ENCODE measurements around the gene GIPR. TPM values are rescaled to one million over a fixed set of nuclear protein-coding genes. Genes with fewer than 3 reads are reported as not detected.

Gene GIPR
- total and polyA plus RNA-seq, 2 of the 13 experiments (the other 11 are each of a cell fraction or from before 2014, with no cell fraction given), result 0.15 to 1.2 TPM

GRCh38 chr19:45716359-45717130, 48.5 kb downstream of the GIPR start:
- CTCF ChIA-PET (ENCODE audit: low intra/inter-chr PET ratio, low total read pairs), result no interaction called here
- POLR2A ChIA-PET, result interaction anchor here (0.6 to 4.7 kb wide), 17 partner anchors 9 to 1071 kb away, joined by 3 to 94 read pairs (median 5); partner anchors contain the start of genes DMWD, EML2, FBXO46 and FOXA3
- Histone ChIP-seq H3K4me2 (ENCODE audit: low read depth, low read length) (peak overlapping the region; percentile 80), H3K27me3 (ENCODE audit: control insufficient read depth in 1 of 2, insufficient read depth in 2 of 2, low read length in 2 of 2) (no peaks in the 10 kb centered on the region; a peak in 1 of 5 replicates), H3K9ac (ENCODE audit: insufficient read depth, low read depth, low read length) (peak overlapping the region; percentile 98), H3K27ac (ENCODE audit: extremely low read length, insufficient read depth, low read length) (peak overlapping the region; percentile 88), H3K79me2 (ENCODE audit: insufficient read depth, low read length) (peaks cover 37% of the 10 kb centered on the region), H3K9me3 (ENCODE audit: low read length) (no peaks in the 10 kb centered on the region), H3K4me1 (ENCODE audit: insufficient read depth, low read length) (peaks cover 57% of the 10 kb centered on the region), H3K36me3 (replicated peaks in 1 of 2; ENCODE audit: control insufficient read depth in 1 of 2, insufficient read depth in 2 of 2, low read length in 2 of 2) (peaks cover 3 to 12% of the 10 kb centered on the region in 2 experiments; a peak in 1 of 5 replicates), H4K20me1 (ENCODE audit: insufficient read depth, low read length) (no peaks in the 10 kb centered on the region), H2AFZ (ENCODE audit: low read length) (no peak overlapping the region), H3K4me3 (replicated peaks in 1 of 3; ENCODE audit: insufficient read depth in 1 of 3, low read depth in 2 of 3, low read length in 3 of 3) (peak overlapping the region; percentile 71 to 79 (median 73))
- no peak for ATAC-seq
- BruUV-seq (replicated peaks), result TSS peak; percentile 80
- in situ Hi-C loops (cut with HindIII; ENCODE audit: extremely low pct_ligation_motif_present, low pct_unique_long_range_greater_than_20kb), result no loop called here
- intact Hi-C loops (cut with micrococcal nuclease; ENCODE audit: unreplicated experiment), result loop anchor here (1.0 kb wide), 1 partner anchor 23 kb away; no protein-coding TSS in a partner anchor
- DNase-seq (ENCODE audit: low spot score), result no peak
- FAIRE-seq, result no peak
- 1% methylated on average over 24 of the region's 24 CpGs for WGBS (ENCODE audit: low lambda C conversion rate)
- no peak for TF ChIP-seq SP4 (CRISPR knock-in tag; IDR thresholded peaks at IDR 0.05)
- TF ChIP-seq, protein P1, sequence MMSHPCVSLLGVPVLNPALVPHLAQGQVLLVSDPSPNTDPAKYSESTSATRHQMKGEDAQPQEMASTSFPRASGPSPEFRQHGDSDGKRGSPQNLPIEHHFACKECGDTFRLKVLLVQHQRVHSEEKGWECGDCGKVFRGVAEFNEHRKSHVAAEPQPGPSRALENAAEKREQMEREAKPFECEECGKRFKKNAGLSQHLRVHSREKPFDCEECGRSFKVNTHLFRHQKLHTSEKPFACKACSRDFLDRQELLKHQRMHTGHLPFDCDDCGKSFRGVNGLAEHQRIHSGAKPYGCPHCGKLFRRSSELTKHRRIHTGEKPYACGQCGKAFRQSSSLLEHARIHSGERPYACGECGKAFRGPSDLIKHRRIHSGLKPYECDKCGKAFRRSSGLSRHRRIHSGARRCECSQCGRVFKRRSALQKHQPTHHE (CRISPR knock-in tag; IDR thresholded peaks at IDR 0.05; ENCODE audit: borderline replicate concordance), result no peak
- no peak for TF ChIP-seq ZNF362 (CRISPR knock-in tag; IDR thresholded peaks at IDR 0.05; ENCODE audit: borderline replicate concordance)
- TF ChIP-seq PTBP1 (IDR thresholded peaks at IDR 0.05; ENCODE audit: low read depth, low read length, poor library complexity, severe bottlenecking), result no peak
- 0 out of 2 replicates have a peak, but pooled peaks have one; percentile 2 for TF ChIP-seq ZMYM2 (CRISPR knock-in tag; IDR thresholded peaks at IDR 0.05)
- TF ChIP-seq TAF1 (CRISPR knock-in tag; IDR thresholded peaks at IDR 0.05), result peak; percentile 10; the same call in 1 of the 2 replicates
- TF ChIP-seq REXO4 (CRISPR knock-in tag; IDR thresholded peaks at IDR 0.05; ENCODE audit: borderline replicate concordance), result no peak
- no peak for TF ChIP-seq NFYB (CRISPR knock-in tag; IDR thresholded peaks at IDR 0.05)
- TF ChIP-seq ZNF788 (CRISPR knock-in tag; IDR thresholded peaks at IDR 0.05; ENCODE audit: borderline replicate concordance), result no peak
- TF ChIP-seq ZNF839 (CRISPR knock-in tag; IDR thresholded peaks at IDR 0.05; ENCODE audit: borderline replicate concordance), result no peak
- peak; percentile 34 for TF ChIP-seq ASH2L (IDR thresholded peaks at IDR 0.05; ENCODE audit: insufficient read length, low read depth, low read length)
- no peak for TF ChIP-seq ZNF619 (CRISPR knock-in tag; IDR thresholded peaks at IDR 0.05)
- no peak for TF ChIP-seq ESRRA (CRISPR knock-in tag; IDR thresholded peaks at IDR 0.05; ENCODE audit: low read depth)
- no peak for TF ChIP-seq GTF3A (CRISPR knock-in tag; conservative IDR thresholded peaks at IDR 0.05)
- no peak for TF ChIP-seq WIZ (CRISPR knock-in tag; IDR thresholded peaks at IDR 0.05)
- no peak for TF ChIP-seq ZNF34 (CRISPR knock-in tag; IDR thresholded peaks at IDR 0.05; ENCODE audit: borderline replicate concordance)
- no peak for TF ChIP-seq FOSL2 (CRISPR knock-in tag; IDR thresholded peaks at IDR 0.05)
- no peak for TF ChIP-seq TCF7L2 (IDR thresholded peaks at IDR 0.05; ENCODE audit: low read depth, low read length)
- 0 out of 2 replicates have a peak, but pooled peaks have one; percentile 49 for TF ChIP-seq ZBTB3 (CRISPR knock-in tag; IDR thresholded peaks at IDR 0.05; ENCODE audit: borderline replicate concordance, low read depth)
- TF ChIP-seq, protein P2, sequence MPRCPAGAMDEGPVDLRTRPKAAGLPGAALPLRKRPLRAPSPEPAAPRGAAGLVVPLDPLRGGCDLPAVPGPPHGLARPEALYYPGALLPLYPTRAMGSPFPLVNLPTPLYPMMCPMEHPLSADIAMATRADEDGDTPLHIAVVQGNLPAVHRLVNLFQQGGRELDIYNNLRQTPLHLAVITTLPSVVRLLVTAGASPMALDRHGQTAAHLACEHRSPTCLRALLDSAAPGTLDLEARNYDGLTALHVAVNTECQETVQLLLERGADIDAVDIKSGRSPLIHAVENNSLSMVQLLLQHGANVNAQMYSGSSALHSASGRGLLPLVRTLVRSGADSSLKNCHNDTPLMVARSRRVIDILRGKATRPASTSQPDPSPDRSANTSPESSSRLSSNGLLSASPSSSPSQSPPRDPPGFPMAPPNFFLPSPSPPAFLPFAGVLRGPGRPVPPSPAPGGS (CRISPR knock-in tag; IDR thresholded peaks at IDR 0.05), result no peak
